ENCODE data around the gene ROBO1. TPM values are rescaled to one million over a fixed set of nuclear protein-coding genes. Genes with fewer than 3 reads are reported as not detected.

The ROBO1 gene
- total and polyA plus RNA-seq, 12 donors, result 6.4 to 144 (median 43.9) TPM

DNA sequence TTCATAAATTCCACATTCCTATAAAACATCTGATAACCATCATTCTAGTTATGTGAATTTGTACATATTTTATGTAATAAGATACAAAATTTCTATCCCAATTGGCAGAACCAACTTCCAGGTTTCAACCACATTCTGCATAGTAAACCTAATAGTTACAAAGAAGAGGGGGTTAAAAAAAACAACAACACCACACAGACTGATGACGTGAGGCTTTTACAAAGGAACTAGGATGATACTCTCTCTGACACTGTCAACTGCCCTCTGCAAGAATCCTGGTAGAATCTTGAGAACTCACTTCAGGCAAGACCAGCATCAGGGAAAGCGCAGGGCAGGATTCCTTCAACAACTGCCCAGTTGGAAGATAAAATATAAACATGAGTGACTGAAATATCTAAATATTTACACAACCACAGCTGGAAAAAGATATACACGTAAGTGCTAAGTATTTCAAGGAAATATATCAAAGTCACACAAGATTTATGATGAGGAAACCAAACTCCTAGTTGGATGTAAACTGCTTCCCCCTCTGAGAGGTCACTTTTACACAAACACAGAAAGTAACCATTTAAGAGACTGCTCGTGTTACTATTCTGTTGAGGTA is 816.4 kb downstream of the ROBO1 start:
- Histone ChIP-seq H3K27me3 (no peaks in the 10 kb centered on the region), H3K4me3 (no peak overlapping the region), H3K36me3 (replicated peaks in 1 of 2) (no peaks in the 10 kb centered on the region), H3K27ac (no peak overlapping the region), H3K9me3 (replicated peaks in 1 of 3) (no peaks in the 10 kb centered on the region), H3K4me1 (replicated peaks in 1 of 2) (no peaks in the 10 kb centered on the region)
- no peak for DNase-seq
- intact Hi-C loops (cut with DNase I), result no loop called here
- TF ChIP-seq POLR2A (IDR thresholded peaks at IDR 0.05) (no peak), CTCF (IDR thresholded peaks at IDR 0.05) (no peak)
- 61 to 65% (median 63%) methylated on average over 4 of the region's 4 CpGs for WGBS, 4 donors

GRCh38 chr3:78941587-78941986 is 826.2 kb downstream of the ROBO1 start:
- Histone ChIP-seq H3K4me1 (replicated peaks in 1 of 2) (peaks cover 0 to 4% of the 10 kb centered on the region in 2 donors), H3K27ac (no peak overlapping the region), H3K36me3 (replicated peaks in 1 of 2) (no peaks in the 10 kb centered on the region), H3K9me3 (replicated peaks in 1 of 3) (no peaks in the 10 kb centered on the region), H3K4me3 (no peak overlapping the region), H3K27me3 (no peaks in the 10 kb centered on the region)
- intact Hi-C loops (cut with DNase I), result no loop called here
- TF ChIP-seq POLR2A (IDR thresholded peaks at IDR 0.05) (no peak), CTCF (IDR thresholded peaks at IDR 0.05) (no peak)
- 29 to 52% (median 44%) methylated on average over 2 of the region's 2 CpGs for WGBS, 4 donors
- DNase-seq, result peak in 1 of 7 donors; percentile 3

DNA sequence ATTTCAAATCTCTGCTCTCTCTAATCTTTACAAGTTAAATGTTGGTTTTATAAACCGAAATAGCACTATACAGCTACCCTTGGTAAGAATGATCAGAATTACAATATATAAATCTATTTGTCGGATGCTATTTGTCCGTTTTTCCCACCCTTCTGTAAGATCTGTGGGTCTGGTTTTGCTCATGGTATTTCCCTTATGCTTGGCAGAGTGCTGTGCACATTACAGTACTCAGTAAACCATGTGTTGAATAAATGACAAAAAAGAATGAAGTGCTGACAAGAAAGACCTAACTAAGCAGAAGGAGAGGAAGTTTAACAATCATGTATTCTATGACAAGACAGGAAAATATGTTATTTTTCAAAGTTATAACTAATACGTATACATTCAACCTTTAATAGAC is 827.2 kb downstream of the ROBO1 start:
- Histone ChIP-seq H3K27ac (no peak overlapping the region), H3K9me3 (replicated peaks in 1 of 3) (no peaks in the 10 kb centered on the region), H3K36me3 (replicated peaks in 1 of 2) (no peaks in the 10 kb centered on the region), H3K27me3 (no peaks in the 10 kb centered on the region), H3K4me3 (no peak overlapping the region), H3K4me1 (replicated peaks in 1 of 2) (peaks cover 0 to 4% of the 10 kb centered on the region in 2 donors)
- WGBS, 4 donors, result 91 to 96% (median 92%) methylated on average over 4 of the region's 4 CpGs
- intact Hi-C loops (cut with DNase I), result no loop called here
- TF ChIP-seq POLR2A (IDR thresholded peaks at IDR 0.05) (no peak), CTCF (IDR thresholded peaks at IDR 0.05) (no peak)
- DNase-seq, result no peak

DNA sequence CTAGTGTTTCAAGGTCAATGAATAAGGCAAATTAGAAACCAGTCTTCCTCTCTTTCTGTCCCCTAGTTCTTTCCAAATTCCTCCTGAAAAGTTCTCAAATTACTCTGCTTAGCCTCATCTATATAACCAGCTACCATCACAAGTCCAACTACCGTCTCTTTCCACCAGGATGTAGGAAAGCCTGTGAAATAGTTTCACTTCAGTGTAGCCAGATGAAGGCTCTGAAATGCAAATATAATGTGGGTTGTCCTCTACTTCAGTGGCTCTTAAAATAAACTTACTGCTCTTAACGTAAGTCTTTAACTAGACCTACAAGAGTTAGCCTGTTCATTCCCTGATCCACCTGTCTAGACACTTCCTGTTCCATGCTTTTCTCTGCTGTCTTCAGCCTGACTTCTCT is 827.7 kb downstream of the ROBO1 start:
- Histone ChIP-seq H3K4me3 (no peak overlapping the region), H3K27ac (no peak overlapping the region), H3K9me3 (replicated peaks in 1 of 3) (no peaks in the 10 kb centered on the region), H3K36me3 (replicated peaks in 1 of 2) (no peaks in the 10 kb centered on the region), H3K4me1 (replicated peaks in 1 of 2) (peaks cover 0 to 4% of the 10 kb centered on the region in 2 donors), H3K27me3 (no peaks in the 10 kb centered on the region)
- no peak for TF ChIP-seq POLR2A (IDR thresholded peaks at IDR 0.05)
- no peak for TF ChIP-seq CTCF (IDR thresholded peaks at IDR 0.05)
- intact Hi-C loops (cut with DNase I), result no loop called here
- DNase-seq, result no peak
- 90 to 97% (median 93%) methylated on average over 2 of the region's 2 CpGs for WGBS, 4 donors
